GM19239 (cell line): ENCODE results near the gene SPEM2.

Experiments used
- DNase-seq: peaks from one replicate; pipeline ENCODE4 v3.0.0; 2011; ENCODE audit warnings: low spot score; ENCODE audit not compliant: insufficient read length
- FAIRE-seq: peaks from 2 replicates; lab custom pipeline; 2011; peaks lifted over from hg19 to GRCh38; lab: Jason Lieb, UNC

The SPEM2 gene

GRCh38 chr17:7403043-7403726 is 22.2 kb upstream of the SPEM2 start:
- DNase-seq (no peak), FAIRE-seq (peak; percentile 72)

GRCh38 chr17:7403727-7403976 is 21.8 kb upstream of the SPEM2 start:
- no peak for FAIRE-seq
- DNase-seq = no peak

DNA sequence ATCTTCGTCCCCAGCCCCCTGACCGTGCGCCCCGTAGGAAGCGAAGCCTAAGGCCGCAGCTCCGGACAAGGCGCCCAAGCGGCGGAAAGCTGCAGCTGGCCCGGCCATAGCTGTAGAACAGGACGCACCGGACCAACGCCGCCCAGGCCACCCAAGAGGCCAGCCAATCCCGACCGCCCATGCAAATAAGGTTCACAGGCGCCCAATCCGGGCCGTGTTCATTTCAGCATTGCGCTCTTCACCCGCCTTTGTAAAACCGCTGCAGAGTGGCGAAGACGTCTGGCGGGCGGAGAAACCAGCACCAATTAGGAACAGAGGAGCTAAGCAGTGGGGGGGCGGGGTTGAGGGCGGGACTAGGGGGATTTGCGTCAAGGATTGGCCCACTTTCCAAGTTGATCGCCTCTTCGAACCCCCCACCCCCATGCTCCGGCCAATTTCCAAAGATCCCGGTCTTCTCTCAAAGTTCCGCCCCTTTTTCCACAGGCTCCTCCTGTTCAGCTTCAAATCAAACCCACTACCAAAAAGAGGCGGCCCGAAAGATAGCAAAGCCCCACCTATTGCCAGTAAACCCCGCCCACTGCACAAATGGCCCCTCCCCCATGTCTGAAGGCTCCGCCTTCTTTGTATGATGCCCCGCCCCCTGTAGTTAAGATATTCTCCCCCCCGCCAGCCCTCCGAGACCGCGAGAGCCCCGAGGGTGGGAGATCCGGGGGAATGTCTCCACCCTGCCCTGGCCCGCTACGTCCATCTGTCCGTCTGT is 21.3 kb upstream of the SPEM2 start, which contains the start of gene TMEM256:
Gene TMEM256 (minus strand): TSS at position 121 of the 760 bp plus-strand sequence. CDS start 13 bp downstream, at position 108.
- FAIRE-seq = peak; percentile 100
- DNase-seq = peak; percentile 98

DNA sequence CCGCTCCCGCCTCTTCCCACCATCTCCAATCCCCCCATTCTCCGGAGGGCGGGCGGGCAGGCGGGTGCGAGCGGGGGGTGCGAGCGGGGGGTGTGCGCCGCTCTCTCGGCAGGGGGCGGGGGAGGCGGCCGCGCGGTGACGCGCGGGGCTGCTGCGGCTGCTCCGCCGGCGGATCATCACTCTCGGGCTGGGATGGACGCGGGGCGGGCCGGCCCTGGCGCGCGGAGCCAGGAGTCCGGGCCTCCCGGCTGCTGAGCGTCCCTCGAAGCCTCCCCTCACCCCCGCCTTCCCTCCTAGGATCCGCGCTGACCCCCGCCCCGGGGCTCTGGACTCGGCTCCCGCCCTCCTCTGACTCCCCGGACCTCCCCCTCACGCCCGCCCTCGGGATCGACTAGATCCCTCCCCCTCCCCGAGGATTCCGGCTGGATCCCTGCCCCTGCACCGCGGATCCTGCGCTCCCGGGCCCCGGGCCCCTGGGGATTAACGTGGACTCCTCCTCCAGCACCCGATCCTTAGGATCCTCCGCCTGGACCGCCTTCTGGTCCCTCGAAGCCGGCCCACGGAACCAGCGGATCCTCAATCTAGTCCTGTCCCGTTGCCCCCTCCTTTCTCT is 20.6 kb upstream of the SPEM2 start:
- DNase-seq = no peak

DNA sequence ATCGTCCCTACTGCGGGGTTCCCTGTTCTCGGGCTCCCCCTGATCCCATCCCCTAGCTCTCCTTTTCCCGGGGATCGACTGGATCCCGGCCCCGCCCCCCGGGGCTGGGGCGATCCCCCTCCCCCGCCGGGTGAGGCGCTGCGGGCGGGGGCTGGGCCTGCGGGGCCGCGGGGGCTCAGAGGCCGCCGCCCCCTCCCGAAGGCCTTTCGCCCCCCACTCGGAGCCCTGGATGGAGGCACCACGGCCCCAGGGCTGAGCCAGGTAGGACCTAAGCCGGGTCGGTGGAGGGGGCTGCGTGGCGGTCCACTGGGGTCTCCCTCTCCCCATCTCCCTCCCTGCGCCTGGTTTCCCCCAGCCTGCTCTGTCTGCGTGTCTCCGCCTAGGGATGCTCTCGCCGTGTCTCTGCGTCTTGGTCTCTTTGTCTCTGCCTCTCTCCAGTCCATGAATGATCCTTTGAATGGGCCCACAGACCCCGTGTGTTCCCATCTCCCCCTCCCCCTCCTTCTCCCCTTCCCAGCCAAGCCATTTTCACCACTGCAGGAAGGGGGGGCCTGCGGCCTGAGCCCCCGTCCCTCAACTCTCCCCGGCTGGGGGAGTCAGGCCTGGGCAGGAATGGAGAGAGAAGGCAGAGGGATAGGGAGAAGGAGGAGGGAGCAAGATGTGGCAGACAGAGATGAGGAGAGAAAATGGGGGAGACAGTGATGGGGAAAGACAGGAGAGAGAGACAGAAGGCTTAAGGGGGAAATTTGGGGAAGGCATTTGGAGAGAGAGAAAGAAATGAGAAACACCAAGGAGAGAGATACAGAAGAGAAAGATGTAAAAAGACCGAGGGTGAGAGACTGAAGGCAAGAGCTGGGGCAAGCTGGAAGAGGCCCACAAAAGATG is 19.8 kb upstream of the SPEM2 start:
- no peak for FAIRE-seq
- no peak for DNase-seq

More for the DNA sequence above, 20.6 kb upstream of the SPEM2 start:
- no peak for FAIRE-seq

DNA sequence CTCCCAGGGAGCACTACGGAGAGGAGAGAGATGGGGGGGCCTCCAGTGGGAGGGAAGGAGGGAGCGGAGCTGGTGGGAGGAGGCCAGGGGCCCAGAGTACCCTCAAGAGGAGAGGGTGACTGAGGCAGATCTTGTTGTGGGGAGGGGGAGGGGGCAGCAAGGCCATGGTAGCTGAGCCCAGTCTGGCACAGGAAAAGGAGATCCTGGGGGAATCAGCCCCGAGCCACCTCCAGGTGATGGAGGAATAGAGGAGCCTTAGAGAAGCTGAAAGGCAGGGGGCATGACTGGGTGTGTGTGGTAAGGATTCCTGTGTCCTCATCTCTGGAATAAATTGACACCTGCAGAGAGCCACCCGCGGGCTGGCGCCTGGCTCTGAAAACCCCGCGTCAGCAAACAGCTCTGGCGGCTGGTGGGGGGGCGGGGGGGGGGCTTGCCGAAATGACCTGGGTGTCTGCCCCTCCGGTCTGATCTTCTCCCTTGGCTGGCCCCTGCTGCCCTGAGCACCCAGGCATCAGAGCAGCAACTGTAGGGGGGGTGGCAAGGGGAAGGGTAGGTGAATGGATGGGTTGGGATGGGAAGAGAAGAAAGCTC is 19.1 kb upstream of the SPEM2 start:
- FAIRE-seq (no peak), DNase-seq (no peak)

DNA sequence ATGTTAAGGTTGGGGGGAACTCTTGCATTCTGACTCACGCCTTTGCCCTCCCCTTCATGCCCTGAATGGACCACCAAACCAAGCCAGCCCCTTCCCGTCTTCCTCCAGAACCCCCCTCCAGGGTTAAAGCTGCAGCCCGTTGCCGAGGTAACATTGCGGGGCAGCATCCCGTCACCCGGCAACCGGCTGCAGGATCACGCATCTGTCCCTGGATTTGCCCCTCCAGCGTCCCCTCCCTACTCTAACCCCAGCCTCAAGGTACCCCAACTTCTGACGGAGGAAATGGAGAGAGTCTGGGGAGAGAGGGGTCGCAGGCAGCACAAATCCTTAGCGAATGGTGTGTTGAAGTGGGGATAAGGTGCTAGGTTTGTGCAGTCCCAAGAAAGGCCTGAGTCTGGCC is 18.3 kb upstream of the SPEM2 start:
- DNase-seq (no peak), FAIRE-seq (no peak)

- DNase-seq = no peak
- no peak for FAIRE-seq
Measured at GRCh38 chr17:7407485-7408251, 17.7 kb upstream of the SPEM2 start, which contains the start of gene NLGN2. Gene NLGN2, plus strand, starts transcription at chr17:7407845. Its CDS starts 411 bp downstream, at chr17:7408256.

GRCh38 chr17:7408252-7408727 is 17.1 kb upstream of the SPEM2 start:
- FAIRE-seq (no peak), DNase-seq (no peak)

- DNase-seq (no peak), FAIRE-seq (no peak)
Measured at GRCh38 chr17:7408863-7409262, 16.6 kb upstream of the SPEM2 start.

DNA sequence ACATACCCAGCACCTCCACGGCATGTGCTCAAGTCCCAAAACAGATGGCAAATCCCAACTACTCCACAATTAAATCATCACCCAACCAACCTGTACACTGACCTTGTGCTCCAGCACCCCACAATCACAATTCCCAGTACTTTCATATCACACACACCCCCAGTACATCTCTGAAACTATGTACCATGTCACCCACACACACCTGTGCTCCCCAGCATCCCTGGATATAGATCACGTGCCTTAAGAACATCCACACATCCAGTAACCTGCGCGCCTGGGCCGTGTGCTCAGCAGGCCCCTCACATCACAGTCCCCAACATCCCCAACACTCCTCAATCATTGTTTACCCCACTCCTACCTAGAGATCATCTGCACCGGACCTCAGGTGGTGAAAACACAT is 15.7 kb upstream of the SPEM2 start:
- FAIRE-seq (no peak), DNase-seq (no peak)

DNA sequence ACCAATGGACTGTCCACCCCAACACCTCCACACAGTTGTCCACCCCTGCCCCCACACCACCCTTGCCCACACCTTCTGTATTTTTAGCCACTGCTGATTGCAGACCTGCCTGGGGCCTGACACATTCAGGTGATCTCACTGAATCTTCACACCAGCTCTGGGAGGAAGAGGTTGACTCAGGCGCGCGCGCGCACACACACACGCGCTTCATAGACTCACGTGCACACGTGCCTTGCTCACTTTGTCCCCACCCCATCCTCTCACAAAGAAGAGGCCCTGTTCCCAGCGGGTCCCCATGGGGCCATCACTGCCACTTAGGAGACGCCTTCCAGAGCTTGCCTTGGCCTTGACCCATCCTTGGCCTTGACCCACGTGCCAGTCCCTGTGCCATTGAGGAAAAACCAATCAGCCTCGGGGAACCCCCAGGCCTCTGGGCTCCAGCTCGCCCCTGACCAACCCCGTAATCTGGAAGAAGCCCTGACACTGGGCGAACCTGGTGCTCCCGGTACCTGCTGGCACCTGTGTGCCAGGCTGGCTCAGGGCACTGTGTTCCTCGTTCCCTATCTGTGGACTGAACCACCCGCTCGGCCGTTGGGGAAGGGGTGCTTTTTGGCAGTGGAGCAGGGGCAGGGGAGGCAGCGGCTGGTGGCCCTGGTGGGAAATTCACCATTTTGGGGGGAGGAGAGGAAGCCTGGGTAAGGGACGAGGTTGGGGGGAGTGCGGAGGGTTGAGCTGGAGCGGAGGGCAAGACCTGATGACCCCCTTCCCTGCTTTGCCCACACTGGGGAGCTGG is 14.6 kb upstream of the SPEM2 start:
- DNase-seq (no peak), FAIRE-seq (no peak)

GRCh38 chr17:7411427-7411750 is 14.0 kb upstream of the SPEM2 start:
- DNase-seq (no peak), FAIRE-seq (no peak)

GRCh38 chr17:7413346-7413985 is 11.9 kb upstream of the SPEM2 start:
- no peak for DNase-seq
- no peak for FAIRE-seq

DNA sequence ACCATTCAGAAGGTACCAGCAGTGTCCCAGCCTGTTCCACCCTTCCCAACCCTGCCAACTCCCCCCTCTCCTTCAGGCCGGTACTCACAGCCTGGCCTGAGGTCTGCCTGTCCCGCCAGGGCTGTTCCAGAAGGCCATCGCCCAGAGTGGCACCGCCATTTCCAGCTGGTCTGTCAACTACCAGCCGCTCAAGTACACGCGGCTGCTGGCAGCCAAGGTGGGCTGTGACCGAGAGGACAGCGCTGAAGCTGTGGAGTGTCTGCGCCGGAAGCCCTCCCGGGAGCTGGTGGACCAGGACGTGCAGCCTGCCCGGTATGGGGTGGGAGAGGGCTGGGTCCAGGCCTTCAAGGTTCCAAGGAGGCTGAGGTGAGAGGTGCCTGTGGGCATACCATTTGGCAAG is 10.6 kb upstream of the SPEM2 start:
- no peak for FAIRE-seq
- no peak for DNase-seq

DNA sequence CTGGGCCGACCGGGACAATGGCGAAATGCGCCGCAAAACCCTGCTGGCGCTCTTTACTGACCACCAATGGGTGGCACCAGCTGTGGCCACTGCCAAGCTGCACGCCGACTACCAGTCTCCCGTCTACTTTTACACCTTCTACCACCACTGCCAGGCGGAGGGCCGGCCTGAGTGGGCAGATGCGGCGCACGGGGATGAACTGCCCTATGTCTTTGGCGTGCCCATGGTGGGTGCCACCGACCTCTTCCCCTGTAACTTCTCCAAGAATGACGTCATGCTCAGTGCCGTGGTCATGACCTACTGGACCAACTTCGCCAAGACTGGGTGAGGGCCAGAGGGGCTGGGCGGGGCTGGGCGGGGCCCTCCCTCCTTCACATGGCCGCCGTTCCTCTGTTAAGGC is 9.6 kb upstream of the SPEM2 start:
- DNase-seq = no peak
- no peak for FAIRE-seq

DNA sequence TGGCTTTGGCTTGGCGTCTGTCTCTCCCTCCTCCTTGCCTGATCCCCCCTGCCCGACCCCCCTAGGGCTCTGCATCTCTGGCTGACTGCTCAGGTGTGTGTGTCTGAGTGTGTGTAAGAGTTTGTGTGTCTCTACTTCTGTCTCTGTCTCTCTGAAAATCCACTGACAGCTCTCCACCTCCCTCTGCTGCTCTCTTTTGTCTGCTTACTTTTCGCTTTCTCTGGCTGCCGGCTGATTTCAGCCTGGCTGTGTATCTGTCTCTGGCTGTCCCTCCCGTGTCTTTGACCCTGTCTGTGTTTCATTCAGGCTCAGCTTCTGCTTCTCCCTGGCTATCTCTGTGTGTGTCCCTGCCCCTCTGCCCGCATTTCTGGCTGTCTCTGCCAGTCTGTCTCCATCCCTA is 9.1 kb upstream of the SPEM2 start:
- FAIRE-seq (no peak), DNase-seq (no peak)

GRCh38 chr17:7417056-7417655 is 8.3 kb upstream of the SPEM2 start:
- DNase-seq = no peak
- no peak for FAIRE-seq
